ENCODE results near the gene RNF224. TPM values are rescaled to one million over a fixed set of nuclear protein-coding genes. Genes with fewer than 3 reads are reported as not detected.
A peak's percentile ranks its signal among the peaks of the same experiment; 100 is the strongest.

The RNF224 gene
- total and polyA plus RNA-seq, 2 of the 13 experiments (the other 11 are each of a cell fraction or from before 2014, with no cell fraction given): 0.09 TPM; not detected in 1

DNA sequence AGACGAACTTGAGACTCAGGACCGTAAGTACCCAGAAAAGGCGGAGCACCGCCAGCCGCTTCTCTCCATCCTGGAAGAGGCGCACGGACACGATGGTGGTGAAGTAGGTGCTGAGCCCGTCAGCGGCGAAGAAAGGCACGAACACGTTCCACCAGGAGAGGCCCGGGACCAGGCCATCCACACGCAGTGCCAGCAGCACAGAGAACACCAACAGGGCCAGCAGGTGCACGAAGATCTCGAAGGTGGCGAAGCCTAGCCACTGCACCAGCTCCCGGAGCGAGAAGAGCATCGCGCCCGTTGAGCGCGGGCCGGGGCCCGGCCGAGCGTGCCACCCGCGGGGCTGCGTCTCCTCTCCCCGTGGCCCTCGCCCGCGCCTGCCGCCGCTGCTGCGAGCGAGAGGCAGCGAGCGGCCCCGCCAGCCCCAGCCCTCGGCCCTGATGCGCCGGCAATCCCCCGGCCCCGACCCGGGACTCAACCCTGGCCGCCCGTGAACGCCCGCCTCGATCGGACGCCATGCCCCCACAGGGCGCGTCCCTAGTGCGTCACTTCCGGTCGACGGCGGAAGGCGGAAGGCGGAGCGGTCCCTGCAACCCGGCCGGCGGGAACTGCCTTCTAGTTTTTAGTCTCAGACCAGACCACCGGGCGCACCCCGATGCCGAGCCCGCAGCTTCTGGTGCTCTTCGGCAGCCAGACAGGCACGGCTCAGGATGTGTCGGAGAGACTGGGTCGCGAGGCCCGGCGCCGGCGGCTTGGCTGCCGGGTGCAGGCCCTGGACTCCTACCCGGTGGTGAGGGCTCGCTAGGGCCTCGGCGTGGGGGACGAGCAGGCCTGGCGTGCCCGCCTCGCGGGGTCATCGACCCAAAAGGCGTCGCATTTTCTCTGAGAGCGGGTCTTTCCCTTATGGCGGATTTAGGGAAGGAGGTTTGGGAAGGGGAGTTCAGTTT lies 21.9 kb upstream of the RNF224 start, which contains the start of the genes NDOR1 and TMEM203 (continued):
- peak; percentile 47; the same call in 1 of the 2 replicates for TF ChIP-seq CCDC6 (CRISPR knock-in tag; IDR thresholded peaks at IDR 0.05)
- 0 out of 2 replicates have a peak, but pooled peaks have one; percentile 32 for TF ChIP-seq ZNF274 (CRISPR knock-in tag; IDR thresholded peaks at IDR 0.05)
- no peak for TF ChIP-seq ZNF432 (CRISPR knock-in tag; IDR thresholded peaks at IDR 0.05; ENCODE audit: borderline replicate concordance)
- TF ChIP-seq, protein P1, sequence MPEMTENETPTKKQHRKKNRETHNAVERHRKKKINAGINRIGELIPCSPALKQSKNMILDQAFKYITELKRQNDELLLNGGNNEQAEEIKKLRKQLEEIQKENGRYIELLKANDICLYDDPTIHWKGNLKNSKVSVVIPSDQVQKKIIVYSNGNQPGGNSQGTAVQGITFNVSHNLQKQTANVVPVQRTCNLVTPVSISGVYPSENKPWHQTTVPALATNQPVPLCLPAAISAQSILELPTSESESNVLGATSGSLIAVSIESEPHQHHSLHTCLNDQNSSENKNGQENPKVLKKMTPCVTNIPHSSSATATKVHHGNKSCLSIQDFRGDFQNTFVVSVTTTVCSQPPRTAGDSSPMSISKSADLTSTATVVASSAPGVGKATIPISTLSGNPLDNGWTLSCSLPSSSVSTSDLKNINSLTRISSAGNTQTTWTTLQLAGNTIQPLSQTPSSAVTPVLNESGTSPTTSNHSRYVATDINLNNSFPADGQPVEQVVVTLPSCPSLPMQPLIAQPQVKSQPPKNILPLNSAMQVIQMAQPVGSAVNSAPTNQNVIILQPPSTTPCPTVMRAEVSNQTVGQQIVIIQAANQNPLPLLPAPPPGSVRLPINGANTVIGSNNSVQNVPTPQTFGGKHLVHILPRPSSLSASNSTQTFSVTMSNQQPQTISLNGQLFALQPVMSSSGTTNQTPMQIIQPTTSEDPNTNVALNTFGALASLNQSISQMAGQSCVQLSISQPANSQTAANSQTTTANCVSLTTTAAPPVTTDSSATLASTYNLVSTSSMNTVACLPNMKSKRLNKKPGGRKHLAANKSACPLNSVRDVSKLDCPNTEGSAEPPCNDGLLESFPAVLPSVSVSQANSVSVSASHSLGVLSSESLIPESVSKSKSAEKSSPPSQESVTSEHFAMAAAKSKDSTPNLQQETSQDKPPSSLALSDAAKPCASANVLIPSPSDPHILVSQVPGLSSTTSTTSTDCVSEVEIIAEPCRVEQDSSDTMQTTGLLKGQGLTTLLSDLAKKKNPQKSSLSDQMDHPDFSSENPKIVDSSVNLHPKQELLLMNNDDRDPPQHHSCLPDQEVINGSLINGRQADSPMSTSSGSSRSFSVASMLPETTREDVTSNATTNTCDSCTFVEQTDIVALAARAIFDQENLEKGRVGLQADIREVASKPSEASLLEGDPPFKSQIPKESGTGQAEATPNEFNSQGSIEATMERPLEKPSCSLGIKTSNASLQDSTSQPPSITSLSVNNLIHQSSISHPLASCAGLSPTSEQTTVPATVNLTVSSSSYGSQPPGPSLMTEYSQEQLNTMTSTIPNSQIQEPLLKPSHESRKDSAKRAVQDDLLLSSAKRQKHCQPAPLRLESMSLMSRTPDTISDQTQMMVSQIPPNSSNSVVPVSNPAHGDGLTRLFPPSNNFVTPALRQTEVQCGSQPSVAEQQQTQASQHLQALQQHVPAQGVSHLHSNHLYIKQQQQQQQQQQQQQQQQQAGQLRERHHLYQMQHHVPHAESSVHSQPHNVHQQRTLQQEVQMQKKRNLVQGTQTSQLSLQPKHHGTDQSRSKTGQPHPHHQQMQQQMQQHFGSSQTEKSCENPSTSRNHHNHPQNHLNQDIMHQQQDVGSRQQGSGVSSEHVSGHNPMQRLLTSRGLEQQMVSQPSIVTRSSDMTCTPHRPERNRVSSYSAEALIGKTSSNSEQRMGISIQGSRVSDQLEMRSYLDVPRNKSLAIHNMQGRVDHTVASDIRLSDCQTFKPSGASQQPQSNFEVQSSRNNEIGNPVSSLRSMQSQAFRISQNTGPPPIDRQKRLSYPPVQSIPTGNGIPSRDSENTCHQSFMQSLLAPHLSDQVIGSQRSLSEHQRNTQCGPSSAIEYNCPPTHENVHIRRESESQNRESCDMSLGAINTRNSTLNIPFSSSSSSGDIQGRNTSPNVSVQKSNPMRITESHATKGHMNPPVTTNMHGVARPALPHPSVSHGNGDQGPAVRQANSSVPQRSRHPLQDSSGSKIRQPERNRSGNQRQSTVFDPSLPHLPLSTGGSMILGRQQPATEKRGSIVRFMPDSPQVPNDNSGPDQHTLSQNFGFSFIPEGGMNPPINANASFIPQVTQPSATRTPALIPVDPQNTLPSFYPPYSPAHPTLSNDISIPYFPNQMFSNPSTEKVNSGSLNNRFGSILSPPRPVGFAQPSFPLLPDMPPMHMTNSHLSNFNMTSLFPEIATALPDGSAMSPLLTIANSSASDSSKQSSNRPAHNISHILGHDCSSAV (CRISPR knock-in tag; IDR thresholded peaks at IDR 0.05; ENCODE audit: borderline replicate concordance): no peak
- TF ChIP-seq ZBTB7B (CRISPR knock-in tag; IDR thresholded peaks at IDR 0.05): peak; percentile 80; the same call in 1 of the 2 replicates
- peak; percentile 64 for TF ChIP-seq AGO2 (optimal IDR thresholded peaks at IDR 0.05; ENCODE audit: low read depth, low read length)
- TF ChIP-seq TBP (CRISPR knock-in tag; IDR thresholded peaks at IDR 0.05): 0 out of 2 replicates have a peak, but pooled peaks have one; percentile 13
- TF ChIP-seq ZNF17 (CRISPR knock-in tag; IDR thresholded peaks at IDR 0.05): no peak
- TF ChIP-seq RAD51 (IDR thresholded peaks at IDR 0.05; ENCODE audit: borderline replicate concordance): no peak
- no peak for TF ChIP-seq ZSCAN21 (CRISPR knock-in tag; IDR thresholded peaks at IDR 0.05; ENCODE audit: borderline replicate concordance)
- TF ChIP-seq CREM (IDR thresholded peaks at IDR 0.05): peak; percentile 93
- peak; percentile 95 for TF ChIP-seq CREM (CRISPR knock-in tag; IDR thresholded peaks at IDR 0.05)
- TF ChIP-seq, protein P2, sequence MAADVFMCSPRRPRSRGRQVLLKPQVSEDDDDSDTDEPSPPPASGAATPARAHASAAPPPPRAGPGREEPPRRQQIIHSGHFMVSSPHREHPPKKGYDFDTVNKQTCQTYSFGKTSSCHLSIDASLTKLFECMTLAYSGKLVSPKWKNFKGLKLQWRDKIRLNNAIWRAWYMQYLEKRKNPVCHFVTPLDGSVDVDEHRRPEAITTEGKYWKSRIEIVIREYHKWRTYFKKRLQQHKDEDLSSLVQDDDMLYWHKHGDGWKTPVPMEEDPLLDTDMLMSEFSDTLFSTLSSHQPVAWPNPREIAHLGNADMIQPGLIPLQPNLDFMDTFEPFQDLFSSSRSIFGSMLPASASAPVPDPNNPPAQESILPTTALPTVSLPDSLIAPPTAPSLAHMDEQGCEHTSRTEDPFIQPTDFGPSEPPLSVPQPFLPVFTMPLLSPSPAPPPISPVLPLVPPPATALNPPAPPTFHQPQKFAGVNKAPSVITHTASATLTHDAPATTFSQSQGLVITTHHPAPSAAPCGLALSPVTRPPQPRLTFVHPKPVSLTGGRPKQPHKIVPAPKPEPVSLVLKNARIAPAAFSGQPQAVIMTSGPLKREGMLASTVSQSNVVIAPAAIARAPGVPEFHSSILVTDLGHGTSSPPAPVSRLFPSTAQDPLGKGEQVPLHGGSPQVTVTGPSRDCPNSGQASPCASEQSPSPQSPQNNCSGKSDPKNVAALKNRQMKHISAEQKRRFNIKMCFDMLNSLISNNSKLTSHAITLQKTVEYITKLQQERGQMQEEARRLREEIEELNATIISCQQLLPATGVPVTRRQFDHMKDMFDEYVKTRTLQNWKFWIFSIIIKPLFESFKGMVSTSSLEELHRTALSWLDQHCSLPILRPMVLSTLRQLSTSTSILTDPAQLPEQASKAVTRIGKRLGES (CRISPR knock-in tag; IDR thresholded peaks at IDR 0.05; ENCODE audit: borderline replicate concordance): no peak
- TF ChIP-seq SNAI1 (CRISPR knock-in tag; IDR thresholded peaks at IDR 0.05; ENCODE audit: borderline replicate concordance): no peak
- TF ChIP-seq, protein P3, sequence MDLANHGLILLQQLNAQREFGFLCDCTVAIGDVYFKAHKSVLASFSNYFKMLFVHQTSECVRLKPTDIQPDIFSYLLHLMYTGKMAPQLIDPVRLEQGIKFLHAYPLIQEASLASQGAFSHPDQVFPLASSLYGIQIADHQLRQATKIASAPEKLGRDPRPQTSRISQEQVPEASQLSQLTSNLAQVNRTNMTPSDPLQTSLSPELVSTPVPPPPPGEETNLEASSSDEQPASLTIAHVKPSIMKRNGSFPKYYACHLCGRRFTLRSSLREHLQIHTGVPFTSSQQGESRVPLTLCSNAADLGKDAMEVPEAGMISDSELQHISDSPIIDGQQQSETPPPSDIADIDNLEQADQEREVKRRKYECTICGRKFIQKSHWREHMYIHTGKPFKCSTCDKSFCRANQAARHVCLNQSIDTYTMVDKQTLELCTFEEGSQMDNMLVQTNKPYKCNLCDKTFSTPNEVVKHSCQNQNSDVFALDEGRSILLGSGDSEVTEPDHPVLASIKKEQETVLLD (CRISPR knock-in tag; IDR thresholded peaks at IDR 0.05; ENCODE audit: low read depth): peak; percentile 62
- no peak for TF ChIP-seq ZNF230 (CRISPR knock-in tag; IDR thresholded peaks at IDR 0.05)
